Measurements from ENCODE around the gene NFKB1. TPM values are rescaled to one million over a fixed set of nuclear protein-coding genes. Genes with fewer than 3 reads are reported as not detected.

Gene NFKB1
- total RNA-seq, 4 donors from 2014 or later = 18.8 to 56.3 (median 30.8) TPM

- no peaks in the 10 kb centered on the region for H3K27me3 ChIP-seq
- H3K4me3 ChIP-seq = no peak overlapping the region
- H3K9me3 ChIP-seq = no peaks in the 10 kb centered on the region
- TF ChIP-seq POLR2A (IDR thresholded peaks at IDR 0.05) (no peak), CTCF (IDR thresholded peaks at IDR 0.05) (no peak)
- H3K4me1 ChIP-seq = no peaks in the 10 kb centered on the region
- H3K36me3 ChIP-seq = no peaks in the 10 kb centered on the region
- H3K27ac ChIP-seq = no peak overlapping the region
- DNase-seq = no peak
- intact Hi-C loops (cut with DNase I; ENCODE audit: low total_unique reads) = no loop called here
These were observed 161.9 kb downstream of the NFKB1 start for GRCh38 chr4:102663073-102663472.

- TF ChIP-seq POLR2A (IDR thresholded peaks at IDR 0.05) (no peak), CTCF (IDR thresholded peaks at IDR 0.05) (no peak)
- no peaks in the 10 kb centered on the region for H3K36me3 ChIP-seq
- no peak overlapping the region for H3K4me3 ChIP-seq
- no peak for DNase-seq
- intact Hi-C loops (cut with DNase I; ENCODE audit: low total_unique reads) = no loop called here
- H3K27ac ChIP-seq = no peak overlapping the region
- no peaks in the 10 kb centered on the region for H3K9me3 ChIP-seq
- H3K4me1 ChIP-seq = no peaks in the 10 kb centered on the region
- H3K27me3 ChIP-seq = no peaks in the 10 kb centered on the region
These were observed 164.4 kb downstream of the NFKB1 start for GRCh38 chr4:102665527-102665926.

Other genes with a start within 250 kb of the NFKB1 start
- 10 to 100 TPM in 3 of 4 donors, 1 to 10 TPM in 1; 9.4 to 38.6 (median 14.4) TPM for gene SLC39A8, start 155.9 kb upstream of the NFKB1 start, total RNA-seq

All from uterus (tissue), 4 donors.